HG03025 (cell line): Measurements from ENCODE around the gene FAM25A.
"Not testable (repeated sequence)": the region's sequence is repeated elsewhere in the genome, so short reads cannot be mapped to it uniquely, and the experiment has no call there.

Experiments used
- ATAC-seq: cut with Tn5 transposase; IDR thresholded peaks from one replicate; pipeline ENCODE4 v1.9.1; 2021; ENCODE audit warnings: mild to moderate bottlenecking, moderate library complexity; ENCODE audit not compliant: unreplicated experiment, low FRiP score

Gene FAM25A

DNA sequence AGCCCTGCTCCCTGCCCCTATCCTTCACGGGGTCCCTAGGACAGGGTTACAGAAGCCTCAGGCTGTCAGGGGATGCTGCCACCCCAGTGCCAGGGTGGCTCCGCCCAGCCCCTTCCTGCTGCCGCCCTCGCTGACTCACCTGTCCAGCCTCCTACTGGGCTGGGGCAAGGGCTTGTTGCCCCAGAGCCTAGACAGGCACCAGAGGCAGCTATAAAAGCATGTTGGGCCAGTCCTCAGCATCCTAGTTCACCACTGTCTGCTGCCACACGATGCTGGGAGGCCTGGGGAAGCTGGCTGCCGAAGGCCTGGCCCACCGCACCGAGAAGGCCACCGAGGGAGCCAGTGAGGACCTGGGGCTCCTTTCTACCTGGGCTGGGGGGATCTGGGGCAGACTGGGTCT is at the start of gene FAM25A:
Gene FAM25A, plus strand, starts transcription at position 239 of the 400 bp plus-strand sequence. Its CDS starts 31 bp downstream, at position 270.
- ATAC-seq, result not testable (repeated sequence)

- no peak for ATAC-seq
These were observed 49.2 kb upstream of the FAM25A start for GRCh38 chr10:86970982-86971231.

GRCh38 chr10:86971232-86971991 is 48.7 kb upstream of the FAM25A start:
- peak; percentile 64 for ATAC-seq

DNA sequence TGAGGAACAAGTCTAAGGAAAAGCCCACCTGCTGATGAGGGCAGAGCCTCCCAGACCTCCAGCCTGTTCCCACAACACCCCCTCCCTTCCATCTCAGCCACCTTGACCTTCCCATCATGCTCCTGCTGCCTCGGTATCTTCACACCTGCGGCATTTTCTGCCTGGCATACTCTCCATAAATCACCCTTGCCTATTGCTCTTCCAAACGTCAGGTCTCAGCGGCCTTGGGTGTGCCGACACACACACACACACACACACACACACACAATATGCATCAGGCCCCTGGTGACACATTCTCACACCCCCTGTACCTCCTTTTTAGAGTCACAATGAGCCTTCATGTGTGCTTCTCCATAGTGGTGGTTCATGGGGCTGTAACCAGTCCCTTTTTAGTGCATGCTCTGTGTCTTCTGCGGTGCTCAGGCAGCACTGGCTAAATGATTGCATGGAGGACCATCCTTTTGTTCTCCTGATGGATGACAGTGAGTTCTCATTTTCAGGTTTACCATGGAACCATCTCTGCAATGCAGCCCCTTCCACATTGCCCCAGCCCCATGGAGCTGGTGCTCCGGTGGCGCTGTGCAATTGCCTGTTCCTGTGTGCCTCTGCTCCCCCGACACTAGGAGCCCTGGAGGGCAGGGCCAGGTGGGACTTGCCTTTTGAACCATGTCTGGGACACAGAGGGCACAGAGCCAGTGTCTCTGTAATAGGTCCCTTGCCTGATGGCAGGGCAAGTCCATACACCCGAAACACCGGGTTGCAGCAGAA is 47.3 kb upstream of the FAM25A start:
- no peak for ATAC-seq

- ATAC-seq, result no peak
These were observed 45.6 kb upstream of the FAM25A start for GRCh38 chr10:86974484-86974883.

GRCh38 chr10:86976362-86977056 is 43.6 kb upstream of the FAM25A start:
- no peak for ATAC-seq

GRCh38 chr10:86978457-86978856 is 41.6 kb upstream of the FAM25A start:
- not testable (repeated sequence) for ATAC-seq

- no peak for ATAC-seq
These were observed 40.7 kb upstream of the FAM25A start for GRCh38 chr10:86979296-86979818.

GRCh38 chr10:86979977-86980448 is 40.1 kb upstream of the FAM25A start:
- ATAC-seq, result no peak

DNA sequence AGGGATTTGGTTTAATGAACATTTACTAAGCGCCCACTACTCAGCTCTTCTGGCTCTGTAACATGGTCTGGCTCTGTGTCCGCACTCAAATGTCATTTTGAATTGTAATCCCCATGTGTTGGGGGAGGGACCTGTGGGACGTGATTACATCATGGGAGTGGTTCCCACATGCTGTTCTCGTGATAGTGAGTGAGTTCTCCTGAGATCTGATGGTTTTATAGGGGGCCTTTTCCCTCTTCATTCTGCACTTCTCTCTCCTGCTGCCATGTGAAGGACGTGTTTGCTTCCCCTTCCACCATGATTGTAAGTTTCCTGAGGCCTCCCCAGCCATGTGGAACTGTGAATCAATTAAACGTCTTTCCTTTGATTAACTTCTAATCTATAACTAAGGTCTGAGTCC is 39.1 kb upstream of the FAM25A start:
- ATAC-seq, result not testable (repeated sequence)

DNA sequence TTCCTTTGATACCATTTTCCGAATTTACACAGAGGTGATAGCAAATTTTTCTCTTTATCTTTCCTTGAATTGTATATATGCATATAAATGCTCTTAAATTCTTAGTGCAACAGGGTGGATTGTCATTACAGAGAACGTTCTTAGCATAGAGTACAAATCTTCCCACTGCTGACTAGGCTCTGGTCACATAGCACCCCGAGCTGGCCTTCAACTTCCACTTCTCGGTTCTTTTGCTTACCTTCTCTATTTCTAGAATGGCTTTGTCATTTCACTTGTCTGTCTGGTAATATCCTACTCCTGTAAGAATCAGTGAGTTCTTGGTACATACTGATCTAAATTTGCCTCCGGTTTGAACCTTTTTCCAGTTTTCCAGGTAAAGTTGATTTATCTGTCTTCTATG is 38.4 kb upstream of the FAM25A start:
- no peak for ATAC-seq

GRCh38 chr10:86984498-86984897 is 35.6 kb upstream of the FAM25A start:
- ATAC-seq, result not testable (repeated sequence)

DNA sequence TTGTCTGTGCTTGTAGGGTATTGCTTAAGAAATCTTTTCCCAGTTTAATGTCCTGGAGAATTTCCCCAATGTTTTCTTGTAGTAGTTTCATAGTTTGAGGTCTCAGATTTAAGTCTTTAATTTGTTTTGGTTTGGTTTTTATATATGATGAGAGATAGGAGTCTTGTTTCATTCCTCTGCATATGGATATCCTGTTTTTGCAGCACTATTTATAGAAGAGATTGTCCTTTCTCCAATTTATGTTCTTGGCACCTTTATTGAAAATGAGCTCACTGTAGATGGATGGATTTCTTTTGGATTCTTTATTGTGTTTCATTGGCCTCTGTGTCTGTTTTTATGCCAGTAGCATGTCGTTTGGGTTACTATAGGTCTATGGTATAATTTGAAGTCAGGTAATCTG is 31.6 kb upstream of the FAM25A start:
- no peak for ATAC-seq

GRCh38 chr10:86991362-86991761 is 28.7 kb upstream of the FAM25A start:
- not testable (repeated sequence) for ATAC-seq

GRCh38 chr10:86992456-86992855 is 27.6 kb upstream of the FAM25A start:
- ATAC-seq, result no peak

- no peak for ATAC-seq
These were observed 27.2 kb upstream of the FAM25A start for GRCh38 chr10:86992929-86993328.

- ATAC-seq, result not testable (repeated sequence)
These were observed 20.2 kb upstream of the FAM25A start for GRCh38 chr10:86999802-87000403.

DNA sequence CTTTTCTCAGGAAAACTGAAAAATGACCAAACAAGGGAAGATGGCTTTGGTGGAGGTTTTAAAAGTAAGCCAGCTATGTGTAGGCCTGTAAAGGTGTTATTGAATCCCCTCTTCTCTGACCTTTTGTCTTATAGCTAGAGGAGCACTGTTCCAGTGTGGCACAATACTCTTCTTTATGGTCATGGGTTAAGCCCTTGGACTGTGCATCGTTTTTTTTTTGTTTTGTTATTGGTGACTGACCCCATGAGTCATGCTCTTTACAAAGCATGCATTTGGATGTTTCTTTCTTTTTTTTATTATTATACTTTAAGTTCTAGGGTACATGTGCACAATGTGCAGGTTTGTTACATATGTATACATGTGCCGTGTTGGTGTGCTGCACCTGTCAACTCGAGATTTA is 19.6 kb upstream of the FAM25A start:
- no peak for ATAC-seq

- not testable (repeated sequence) for ATAC-seq
These were observed 13.0 kb upstream of the FAM25A start for GRCh38 chr10:87007124-87007523.

- not testable (repeated sequence) for ATAC-seq
These were observed 12.4 kb upstream of the FAM25A start for GRCh38 chr10:87007674-87008073.

- ATAC-seq, result not testable (repeated sequence)
These were observed 11.8 kb upstream of the FAM25A start for GRCh38 chr10:87008303-87008702.
